Hematopoietic multipotent progenitor cell treated with erythropoietin and hydrocortisone succinate and interleukin-3 and kit ligand, for 8 days (in vitro differentiated cells): ENCODE measurements around the gene RIIAD1.
"Not testable (repeated sequence)": the region's sequence is repeated elsewhere in the genome, so short reads cannot be mapped to it uniquely, and the experiment has no call there.

ENCODE experiments used
- DNase-seq: peaks from one replicate; pipeline ENCODE4 v3.0.0-alpha.2; 2015

RIIAD1 gene, protein sequence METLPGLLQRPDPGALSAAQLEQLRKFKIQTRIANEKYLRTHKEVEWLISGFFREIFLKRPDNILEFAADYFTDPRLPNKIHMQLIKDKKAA

DNA sequence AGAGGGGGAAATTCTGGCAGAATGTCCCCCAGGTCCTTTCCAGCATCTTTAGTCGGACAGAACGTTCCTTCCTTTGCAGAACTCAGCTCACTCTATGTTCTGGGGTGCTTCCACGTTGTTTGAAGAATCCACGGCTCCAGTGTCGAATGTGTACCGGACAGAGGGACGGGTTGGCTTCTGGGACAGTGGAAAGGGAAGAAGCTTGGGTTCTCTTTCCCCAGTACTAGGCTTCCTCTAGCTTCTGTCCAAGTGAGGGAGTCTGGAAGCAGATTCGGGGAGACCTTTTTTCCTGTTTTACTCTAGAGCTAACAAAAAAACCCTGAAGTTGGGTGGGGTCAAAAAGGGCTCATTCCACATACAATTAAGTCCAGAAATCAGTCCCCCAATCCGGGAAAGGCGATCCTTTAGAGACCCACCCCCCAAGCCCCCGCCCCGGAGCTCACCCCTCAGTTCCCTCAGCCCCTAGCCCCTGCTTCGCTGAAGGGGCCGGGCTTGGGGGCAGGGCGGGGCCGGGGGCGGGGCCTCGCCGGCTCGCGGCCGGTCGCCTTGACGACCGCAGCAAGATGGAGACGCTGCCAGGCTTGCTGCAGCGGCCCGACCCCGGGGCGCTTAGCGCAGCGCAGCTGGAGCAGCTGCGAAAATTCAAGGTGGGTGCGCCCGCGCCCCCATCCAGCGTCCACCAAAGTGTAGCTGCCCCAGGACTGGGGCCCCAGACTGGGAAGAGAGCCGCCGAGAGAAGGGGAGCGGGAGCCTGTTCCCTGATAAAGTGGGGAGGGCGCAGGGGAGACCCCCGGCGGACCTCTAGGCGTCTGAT is at the start of gene RIIAD1:
Gene RIIAD1, plus strand, starts transcription at position 549 of the 814 bp plus-strand sequence. Its CDS starts 15 bp downstream, at position 564.
- no peak for DNase-seq

DNA sequence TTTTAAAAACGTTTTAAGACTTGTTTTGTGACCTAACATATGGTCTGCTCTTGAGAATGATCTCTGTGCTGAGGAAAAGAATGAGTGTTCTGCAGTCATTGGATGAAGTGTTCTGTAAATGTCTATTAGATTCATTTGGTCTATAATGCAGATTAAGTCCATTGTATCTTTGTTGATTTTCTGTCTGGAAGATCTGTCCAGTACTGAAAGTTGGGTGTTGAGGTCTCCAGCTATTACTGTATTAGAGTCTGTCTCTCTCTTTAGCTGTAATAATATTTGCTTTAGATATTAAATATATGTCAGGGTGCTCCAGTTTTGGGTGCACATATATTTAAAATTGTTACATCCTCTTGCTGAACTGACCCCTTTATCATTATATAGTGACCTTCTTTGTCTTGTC is 47.9 kb upstream of the RIIAD1 start:
- no peak for DNase-seq

DNA sequence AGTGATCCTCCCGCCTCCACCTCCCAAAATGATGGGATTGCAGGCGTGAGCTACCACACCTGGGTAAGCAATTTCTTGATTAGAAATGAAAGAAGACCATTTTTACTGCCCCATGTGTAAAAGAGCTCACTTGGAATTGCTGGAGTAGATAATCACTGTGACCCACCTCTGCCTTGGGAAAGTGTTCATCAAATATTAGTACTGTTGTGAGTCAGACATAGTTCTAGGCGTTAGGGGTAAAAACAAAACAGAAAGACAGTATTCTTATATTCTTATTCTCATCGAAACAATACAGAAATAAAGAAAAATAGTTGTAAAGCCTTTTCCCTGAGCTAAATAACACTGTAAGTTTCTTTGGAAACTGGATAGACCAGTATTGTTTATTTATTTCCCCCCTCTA is 40.9 kb upstream of the RIIAD1 start:
- DNase-seq, result no peak

DNA sequence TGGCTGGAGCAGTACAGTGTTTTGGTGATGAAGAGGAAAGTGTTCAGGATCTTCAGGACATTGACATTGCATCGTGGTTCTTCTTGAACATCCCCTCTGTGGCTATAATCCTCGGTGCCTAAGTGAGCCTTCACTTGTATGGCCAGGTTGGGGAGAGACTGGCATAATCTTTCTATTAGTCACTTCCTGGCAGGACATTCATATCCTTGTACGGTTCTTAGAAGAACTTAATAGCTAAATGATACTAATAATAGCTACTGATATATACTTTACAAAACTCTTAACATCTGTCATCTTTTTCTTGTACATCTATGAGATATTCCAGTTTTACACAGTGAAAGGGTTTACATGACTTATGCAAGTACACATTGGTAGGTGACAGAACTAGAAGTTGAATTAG is 40.5 kb upstream of the RIIAD1 start:
- DNase-seq, result no peak

DNA sequence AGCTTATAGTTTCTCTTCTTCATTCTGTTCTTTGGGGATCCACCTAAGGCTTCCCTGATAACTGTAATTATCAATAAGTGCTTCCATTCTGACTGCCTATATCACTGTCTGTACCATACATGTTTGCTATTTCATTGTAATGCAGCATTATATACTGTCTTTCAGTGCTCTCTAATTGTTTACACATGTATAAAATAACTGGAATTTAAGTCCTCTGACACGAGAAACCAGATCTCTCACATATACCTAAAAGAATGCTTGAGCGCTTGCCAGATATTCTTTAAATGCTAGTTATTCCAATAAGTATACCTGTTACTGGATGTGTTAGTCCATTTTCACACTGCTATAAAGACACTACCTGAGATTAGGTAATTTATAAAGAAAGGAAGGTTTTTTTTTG is 39.4 kb upstream of the RIIAD1 start:
- DNase-seq, result no peak

DNA sequence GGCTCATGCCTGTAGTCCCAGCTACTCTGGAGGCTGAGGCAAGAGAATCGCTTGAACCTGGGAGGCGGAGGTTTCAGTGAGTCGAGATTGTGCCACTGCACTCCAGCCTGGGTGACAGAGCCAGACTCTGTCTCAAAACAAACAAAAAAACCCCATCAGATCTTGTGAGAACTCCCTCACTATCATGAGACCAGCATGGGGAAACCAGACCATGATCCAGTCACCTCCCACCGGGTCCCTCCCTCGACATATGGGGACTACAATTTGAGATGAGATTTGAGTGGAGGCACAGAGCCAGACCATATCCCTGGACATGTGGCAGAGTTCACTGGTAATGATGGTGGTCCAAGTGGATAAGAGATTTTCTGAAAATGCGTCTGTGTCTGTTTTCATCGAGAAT is 38.4 kb upstream of the RIIAD1 start:
- DNase-seq, result not testable (repeated sequence)

DNA sequence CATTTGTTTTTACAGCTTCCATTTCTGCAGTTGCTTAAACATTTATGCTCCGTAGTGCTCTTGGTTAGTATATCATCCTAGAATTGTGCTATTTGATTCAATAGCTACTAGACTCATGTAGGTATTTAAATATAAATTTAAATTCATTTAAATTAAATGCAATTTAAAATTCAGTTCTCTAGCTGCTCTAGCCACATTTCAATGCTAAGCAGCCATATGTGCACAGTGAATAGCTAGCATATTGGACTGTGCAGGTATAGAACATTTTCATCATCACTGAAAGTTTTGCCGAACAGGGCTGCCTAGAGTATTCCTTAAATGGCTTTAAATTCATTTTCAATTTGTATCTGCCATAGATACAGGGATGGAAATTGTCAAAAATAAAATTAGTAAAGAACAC is 37.2 kb upstream of the RIIAD1 start:
- no peak for DNase-seq

DNA sequence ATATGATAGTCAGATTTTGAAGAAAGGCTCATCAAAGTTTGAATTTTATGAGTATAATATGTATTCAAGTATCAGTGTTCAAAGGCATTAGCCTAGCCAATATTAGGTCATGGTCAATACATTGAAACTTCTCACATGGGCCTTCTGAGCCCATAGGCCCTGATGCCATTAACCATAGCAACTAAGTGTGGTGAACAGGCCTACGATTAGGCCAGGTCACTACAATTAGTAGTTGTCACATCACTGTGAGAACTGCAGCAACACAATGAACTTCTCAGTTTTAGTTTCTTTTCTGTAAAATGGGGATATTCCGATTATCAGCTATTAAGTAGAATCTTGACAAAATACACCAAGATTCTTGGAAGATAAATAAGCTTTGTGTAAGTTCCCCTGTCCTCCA is 34.8 kb upstream of the RIIAD1 start:
- no peak for DNase-seq

DNA sequence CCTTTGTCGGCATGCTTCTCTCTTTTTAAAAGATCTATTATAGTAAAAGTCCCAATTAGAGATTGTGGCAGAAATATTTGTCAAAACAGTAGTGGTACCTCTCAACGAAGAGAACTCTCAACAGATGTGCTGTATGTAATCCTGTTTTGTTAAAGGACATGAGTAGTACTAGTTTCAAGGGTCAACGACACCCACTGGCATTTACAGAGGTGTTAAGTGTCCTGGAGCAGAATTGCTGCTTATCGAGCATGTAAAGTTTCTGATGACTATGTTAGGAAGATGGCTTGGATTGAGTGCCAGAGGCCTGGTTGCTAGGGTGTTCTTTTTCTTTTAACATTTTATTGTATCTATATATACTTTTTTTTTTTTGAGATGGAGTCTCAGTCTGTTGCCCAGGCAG is 31.8 kb upstream of the RIIAD1 start:
- DNase-seq, result no peak

DNA sequence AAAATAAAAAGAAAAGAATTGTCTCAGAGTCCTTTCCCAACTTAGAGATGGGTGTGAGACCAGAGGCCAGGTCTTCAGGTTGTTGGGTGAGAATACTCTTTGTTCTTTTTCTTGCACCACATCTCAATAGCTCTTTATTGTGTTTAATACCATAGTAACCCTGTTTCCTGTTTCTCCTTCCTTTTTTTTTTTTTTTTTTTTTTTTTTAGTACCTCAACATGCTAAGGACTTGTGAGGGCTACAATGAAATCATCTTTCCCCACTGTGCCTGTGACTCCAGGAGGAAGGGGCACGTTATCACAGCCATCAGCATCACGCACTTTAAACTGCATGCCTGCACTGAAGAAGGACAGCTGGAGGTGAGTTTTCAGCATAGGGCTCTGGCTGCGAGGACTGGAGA is 29.1 kb upstream of the RIIAD1 start:
- DNase-seq, result no peak

DNA sequence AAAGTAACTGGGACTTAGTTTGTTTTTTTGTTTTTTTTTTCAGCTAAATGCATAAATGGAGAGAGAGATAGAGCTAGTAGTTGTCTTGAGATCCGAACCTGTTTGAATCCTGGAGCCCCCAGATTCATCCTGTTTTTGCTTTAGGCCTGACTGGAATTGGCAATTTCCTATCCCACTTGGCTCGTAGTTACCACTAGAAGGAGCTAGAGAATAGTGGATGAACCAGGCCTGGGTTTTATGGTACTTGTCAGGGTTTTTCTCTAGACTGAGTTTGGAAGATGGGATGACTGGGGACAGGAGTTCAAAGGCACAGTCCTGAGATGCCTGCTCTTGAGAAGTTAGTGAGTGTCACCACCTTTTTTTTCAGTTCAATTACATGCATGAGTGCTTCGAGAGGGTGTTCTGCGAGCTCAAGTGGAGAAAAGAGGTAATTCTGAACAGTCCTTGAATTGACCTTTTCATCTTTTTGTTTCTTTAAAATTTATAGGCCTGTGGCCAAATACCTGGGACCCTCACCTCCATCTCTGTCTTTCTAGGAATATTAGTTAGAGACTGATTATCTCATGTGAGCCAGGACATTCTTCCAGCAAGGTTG is 28.2 kb upstream of the RIIAD1 start:
- DNase-seq, result peak; percentile 54

DNA sequence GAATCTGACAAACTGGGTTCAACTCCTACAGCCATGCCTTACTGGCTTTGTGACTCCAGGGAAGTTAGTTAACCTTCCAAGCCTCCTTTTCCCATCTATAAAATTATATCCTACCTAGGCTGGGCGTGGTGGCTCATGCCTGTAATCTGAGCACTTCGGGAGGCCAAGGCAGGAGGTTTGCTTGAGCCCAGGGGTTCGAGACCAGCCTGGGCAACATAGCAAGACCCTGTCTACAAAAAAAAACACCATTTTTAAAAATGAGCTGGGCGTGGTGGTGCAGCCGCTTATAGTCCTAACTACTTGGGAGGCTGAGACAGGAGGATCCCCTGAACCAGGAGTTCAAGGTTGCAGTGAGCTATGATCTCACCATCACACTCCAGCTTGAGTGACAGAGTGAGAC is 19.8 kb upstream of the RIIAD1 start:
- no peak for DNase-seq

DNA sequence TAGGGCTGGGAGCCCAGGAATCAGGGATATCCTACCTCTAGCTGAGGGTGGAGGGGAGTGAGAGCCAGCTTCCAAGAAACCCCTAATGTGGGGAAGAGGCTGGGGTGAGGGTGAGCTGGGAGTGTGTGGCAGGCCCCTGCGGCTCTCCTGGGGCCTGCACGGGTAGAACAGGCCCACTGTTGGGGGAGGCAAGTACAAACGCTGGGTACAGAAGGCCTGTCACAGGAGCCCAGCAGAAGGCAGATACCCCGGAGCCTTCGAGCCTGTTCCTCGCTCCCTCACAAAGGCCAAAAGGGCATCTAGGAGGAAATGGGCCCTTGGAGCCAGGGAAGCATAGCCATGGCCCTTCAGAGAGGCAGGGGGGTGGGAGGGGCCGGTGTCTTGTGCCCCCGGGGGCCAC is 18.4 kb upstream of the RIIAD1 start:
- no peak for DNase-seq

DNA sequence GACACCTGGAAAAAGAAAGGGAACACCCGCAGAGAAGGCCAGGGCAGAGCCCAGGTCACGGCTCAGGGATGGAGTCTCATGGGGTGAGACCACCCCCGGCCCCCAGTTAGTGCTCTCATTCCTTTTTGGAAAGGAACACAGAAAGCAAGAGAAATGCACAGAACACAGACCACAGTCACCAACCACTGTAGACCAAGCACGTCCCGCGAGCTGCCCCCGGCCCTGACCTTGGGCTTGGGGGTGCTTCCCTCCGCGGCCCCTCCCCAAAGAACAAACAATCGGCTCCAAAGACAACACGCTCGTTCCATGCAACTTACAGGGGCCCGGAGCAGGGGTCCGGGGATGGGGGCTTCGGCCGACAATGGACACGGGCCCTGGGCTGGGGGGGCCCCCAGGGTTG is 17.5 kb upstream of the RIIAD1 start:
- no peak for DNase-seq

DNA sequence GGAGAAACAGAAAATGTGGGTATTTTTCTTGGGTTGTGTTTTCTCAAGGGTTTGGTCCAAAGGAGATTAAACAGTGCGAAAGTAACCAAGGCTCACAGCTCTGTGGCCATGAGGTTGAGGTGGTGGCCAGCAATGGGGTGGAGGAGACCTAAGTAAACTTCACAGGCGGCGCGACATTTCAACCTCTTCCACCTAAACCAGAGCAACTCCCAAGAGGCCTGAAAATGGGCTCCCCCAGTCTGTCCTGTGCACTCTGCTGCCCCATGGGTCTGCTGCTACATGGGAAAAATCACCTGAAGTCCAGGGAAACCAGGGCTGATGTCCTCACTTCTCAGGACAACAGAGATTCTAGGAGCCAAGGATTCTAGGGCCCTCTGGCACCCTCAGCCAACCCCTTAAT is 17.1 kb upstream of the RIIAD1 start:
- DNase-seq, result no peak

DNA sequence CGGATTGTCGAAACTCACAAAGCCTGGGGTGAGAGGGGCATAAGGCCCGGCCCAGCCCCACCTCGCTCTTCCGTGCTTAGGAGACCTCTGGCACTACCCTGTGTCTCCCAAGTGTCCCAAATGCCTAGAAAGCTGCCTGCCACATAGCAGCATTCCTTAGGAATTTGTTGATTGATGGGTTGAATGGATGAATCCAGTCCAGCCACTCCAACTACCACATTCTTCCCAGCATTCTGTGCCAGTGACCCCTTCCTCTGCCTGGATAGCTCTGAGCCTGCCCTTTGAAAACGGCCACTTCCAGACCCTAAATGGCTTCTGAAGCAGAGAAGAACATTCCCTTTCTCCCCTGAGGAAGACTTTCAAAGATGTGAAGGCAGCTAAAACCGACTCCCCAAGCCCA is 16.2 kb upstream of the RIIAD1 start:
- DNase-seq, result no peak

DNA sequence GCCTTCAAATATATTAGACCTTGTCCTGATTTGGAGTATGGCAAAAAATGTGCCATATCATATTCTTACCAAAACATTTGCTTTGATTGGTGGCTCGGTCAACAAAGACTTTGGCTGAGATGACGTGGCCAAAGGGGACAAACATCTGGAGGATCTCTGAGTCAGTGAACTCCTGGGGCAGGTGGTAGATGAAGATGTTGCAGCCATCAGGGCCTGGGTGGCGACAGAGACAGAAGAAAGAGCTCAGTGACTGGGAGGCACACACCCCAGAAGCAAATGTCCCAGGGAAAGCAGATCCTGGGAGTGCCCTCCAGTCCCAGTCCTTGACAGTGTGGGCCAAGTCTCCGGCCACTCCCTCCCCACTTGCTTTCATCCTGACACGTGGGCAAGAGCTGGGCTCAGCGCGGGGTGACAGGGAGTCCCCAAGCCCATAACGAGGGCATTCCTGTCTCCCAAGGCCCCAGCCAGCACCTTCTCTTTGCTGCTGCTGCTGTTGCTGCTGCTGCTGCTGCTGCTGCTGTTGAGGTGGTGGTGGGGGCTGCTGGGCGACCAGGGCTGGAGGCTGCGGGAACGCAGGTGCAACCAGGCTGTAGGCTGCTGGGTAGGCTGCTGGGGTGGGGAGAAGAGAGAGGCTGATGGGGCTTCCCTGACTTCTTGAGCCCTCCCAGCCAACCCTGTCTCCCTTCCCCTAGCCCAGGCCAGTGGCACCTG is 15.4 kb upstream of the RIIAD1 start:
- DNase-seq, result no peak

DNA sequence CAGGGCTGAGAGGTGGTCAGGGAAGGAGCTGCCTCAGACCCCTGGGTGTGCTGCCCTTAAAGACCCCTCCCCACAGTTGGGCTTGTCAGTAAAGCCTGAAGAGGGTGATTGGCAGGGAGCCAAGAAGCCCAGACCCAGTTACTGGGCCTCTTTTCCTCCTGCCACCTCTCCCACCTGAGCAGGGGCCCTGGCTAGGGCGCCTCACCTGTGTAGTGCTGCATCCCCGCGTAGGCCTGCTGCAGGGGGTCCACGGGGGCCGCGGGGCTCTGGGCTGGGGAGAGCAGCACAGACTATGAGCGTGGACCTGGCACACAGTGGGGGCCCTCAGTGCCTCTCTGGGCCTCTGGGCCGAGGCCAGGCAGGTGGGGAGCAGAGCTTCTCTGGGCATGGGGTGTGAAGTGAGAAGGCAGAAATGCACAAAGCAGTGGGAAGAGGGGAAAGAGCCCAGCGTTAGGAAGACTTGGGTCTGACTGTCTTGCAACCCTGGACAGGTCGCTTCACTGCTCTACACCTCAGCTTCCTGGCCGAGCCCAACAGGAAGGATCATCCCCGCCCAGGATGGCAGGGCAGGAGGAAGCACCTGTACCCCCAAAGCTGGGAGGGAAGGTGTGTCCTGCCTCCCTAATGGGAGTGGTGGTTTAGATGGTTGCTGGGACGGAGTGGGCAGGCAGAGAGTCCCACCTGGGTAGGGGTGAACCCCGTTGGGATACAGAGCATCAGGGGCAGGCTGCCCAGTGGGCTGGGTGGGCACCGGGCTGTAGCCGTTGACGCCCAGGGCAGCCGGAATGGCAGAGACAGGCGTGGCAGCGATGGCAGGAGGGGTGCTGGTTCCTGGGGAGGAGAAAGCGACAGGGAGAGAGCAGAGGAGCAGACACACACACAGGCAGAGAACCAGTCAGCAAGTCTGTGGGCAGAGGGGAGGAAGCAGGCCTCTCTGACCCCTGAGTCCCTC is 14.6 kb upstream of the RIIAD1 start:
- no peak for DNase-seq

DNA sequence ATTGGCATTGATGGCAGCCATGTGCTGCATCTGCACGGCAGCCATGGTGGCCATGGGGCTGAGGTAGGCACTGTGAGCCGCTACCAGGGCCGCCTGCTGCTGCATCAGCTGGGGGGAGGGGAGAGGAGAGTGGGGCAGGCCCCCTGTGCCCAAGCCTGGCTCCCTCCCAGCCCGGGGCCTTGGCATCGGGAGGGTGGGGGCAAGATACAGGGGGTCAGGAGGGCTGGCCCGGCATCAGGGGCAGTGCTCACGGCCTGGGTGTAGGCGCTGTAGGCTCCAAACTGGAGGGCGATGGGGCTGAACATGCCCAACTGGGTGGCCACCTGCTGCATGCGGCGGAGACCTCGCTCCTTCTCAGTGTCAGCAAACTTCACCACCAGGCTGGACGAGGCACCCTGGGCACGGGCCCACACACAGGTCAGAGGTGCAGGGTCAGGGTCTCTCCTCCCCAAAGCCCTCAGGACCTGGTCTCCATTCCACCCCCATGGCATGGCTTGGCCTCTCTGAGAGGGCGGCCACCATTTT is 13.7 kb upstream of the RIIAD1 start:
- DNase-seq, result no peak

DNA sequence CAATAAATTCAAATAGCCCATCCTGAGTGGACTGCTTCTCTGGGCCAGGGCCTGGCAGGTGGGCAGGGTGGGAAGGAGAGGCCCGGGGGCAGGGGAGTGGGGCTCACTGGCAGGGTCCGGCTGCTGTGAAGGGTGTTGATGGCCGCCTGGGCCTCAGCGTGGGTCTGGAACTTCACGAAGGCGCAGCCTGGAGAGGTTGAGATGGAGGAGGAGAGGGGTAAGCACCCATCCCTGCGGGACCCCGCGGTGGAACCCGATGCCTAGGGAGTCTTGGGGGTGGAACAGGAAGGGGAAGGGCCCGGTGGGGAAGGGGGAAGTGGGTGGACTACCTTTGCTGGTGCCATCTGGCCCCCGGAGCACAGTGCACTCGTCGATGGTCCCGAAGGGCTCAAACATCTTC is 12.4 kb upstream of the RIIAD1 start:
- no peak for DNase-seq

DNA sequence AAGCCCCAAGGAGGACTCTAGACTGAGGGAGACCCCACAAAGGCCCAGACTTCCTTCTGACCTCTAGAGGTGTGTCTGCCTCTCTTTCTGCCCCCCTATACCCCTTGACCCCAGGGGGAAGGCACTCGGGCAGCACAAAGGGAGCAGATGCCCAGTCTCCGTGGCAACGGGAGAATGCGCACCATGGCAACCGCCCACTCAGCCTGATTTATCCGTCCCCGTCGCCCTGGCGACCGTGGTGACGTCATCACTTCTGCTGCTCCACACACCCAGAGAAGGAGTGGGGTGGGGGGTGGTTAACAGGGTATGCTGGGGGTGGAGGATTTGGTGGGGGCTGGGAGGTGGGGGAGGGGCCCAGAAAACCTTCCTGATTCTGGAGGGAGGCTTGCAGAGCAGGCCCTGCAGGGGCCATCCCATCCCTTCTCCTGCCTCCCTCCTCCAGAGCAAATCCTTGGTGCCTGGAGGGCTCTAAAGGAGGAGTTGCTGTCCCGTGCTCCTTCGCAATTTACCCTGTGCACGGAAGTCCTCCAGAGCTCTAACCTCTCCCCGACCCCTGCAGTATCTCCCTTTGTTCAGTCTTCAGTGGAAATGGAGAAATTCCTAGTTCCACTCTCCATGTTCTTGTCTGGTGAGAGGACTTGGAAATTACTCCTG is 11.0 kb upstream of the RIIAD1 start:
- peak; percentile 8 for DNase-seq
